ENCODE data around the gene RAB18. TPM values are rescaled to one million over a fixed set of nuclear protein-coding genes. Genes with fewer than 3 reads are reported as not detected.
A peak's percentile ranks its signal among the peaks of the same experiment; 100 is the strongest.
"Not testable (repeated sequence)": the region's sequence is repeated elsewhere in the genome, so short reads cannot be mapped to it uniquely, and the experiment has no call there.

The RAB18 gene
- total RNA-seq, 1 donor from 2014 or later = 132 TPM

GRCh38 chr10:27547047-27547446 is 42.9 kb downstream of the RAB18 start:
- no peak for DNase-seq (ENCODE audit: low read depth)

- no peak for DNase-seq (ENCODE audit: low read depth)
These were observed 43.4 kb downstream of the RAB18 start for GRCh38 chr10:27547482-27547881.

DNA sequence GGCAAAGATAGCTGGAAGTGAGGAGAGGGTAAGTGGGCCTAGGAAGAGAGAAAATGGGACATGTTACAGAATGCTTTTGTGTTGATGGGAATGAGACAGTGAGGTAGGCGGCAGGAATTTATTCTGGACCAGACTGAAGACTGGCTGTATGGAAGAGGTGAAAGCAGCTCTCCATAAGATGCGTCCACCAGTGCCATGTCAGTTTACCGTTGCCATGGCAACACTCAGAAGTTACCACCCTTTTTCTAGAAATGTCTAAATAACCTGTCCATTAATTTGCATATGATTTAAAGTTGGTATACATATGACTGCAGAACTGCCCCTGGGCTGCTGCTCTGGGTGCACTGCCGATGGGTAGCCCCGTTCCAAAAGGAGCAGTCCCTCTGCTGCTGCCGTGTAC is 46.7 kb downstream of the RAB18 start:
- DNase-seq (ENCODE audit: low read depth) = no peak

DNA sequence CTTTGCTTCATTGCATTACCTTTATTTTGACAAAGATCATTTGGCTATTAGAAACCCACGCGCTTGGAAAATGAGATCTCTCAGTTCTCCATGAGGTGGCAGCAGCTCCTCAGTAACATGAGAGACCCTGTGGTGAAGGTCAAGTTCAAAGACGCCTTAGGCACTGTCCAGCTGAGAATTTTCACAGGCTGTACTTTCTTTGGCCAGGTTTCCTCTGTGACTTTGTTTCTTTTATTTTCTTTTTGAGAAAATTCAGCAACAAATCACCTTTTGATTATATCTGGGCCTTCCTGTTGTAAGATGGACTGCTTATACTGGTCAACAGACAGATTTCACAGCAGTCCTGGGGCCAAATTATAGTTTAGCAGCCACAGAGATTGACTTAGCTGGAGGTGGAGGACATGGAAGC is 54.5 kb downstream of the RAB18 start:
- peak; percentile 58 for DNase-seq (ENCODE audit: low read depth)

DNA sequence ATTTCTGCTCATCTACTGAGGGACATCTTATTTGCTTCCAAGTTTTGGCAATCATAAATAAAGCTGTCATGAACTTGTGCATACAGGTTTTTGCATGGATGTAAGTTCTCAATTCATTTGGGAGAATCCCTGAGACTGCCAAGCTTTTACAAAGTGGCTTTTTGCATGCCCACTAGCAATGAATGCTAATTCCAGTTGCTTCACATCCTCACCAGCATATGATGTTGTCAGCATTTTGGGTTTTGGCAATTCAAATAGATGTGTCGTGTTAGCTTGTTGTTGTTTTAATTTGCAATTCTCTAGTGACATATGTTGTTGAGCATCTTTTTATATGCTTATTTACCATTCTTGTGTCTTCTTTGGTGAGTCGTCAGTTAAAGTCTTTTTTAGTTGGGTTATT is 57.2 kb downstream of the RAB18 start:
- DNase-seq (ENCODE audit: low read depth) = no peak

DNA sequence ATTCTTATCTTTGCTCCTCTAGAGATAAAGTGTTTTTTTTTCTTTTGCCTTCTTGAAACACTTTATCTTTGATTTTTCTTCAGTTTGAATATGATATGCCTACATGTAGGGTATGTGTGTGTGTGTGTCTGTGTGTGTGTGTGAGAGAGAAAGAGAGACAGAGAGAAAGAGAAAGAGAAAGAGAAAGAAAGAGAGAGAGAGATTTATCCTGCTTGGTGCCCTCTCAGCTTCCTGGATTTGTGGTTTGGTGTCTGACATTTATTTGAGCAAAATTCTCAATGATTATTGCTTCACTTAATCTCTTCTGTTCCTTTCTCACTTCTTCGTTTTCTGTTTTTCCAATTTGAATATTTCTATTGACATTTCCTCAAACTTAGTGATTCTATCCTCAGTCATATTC is 60.3 kb downstream of the RAB18 start:
- DNase-seq (ENCODE audit: low read depth) = no peak

- no peak for DNase-seq (ENCODE audit: low read depth)
These were observed 60.8 kb downstream of the RAB18 start for GRCh38 chr10:27564880-27565279.

DNA sequence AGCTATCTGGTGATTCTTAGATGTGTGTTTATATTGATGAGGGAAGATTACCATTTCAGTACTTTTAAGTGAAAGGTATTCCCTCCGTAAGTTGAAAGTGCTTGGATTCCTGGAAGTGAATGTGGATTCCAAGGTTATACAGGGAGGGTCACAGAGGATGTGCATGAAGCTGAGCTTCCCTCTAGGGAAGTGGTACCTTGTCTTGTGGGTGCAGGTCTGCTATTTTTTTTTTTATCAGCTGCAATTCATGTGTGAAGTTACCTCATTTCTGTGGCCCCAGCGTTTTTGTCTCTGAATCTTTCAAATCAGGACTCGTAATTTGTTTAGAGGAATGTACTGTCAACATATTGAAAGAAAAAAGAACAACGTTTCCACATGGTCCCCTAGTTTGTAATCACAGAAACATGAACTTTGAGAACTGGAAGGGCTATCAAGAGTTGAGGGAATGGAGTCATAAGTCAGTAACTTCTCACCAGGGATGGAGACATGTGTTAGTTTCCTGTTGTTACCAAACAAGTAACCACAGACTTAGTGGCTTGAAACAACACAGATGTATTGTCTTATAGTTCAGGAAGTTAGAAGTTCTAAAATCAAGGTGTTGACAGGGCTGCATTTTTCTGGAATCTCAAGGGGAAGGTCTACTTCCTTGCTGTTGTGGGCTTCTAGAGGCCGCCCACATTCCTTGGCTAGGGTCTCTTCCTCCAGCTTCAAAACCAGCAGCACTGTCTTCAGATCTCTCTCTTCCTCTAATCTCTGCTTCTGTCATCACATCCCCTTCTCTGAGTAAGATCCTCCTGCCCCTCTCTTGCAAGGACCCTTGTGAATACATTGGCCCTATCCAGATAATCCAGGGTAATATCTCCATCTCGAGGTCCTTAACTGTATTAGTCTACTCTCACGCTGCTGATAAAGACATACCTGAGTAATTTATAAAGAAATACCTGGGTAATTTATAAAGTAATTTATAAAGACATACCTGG is 64.4 kb downstream of the RAB18 start:
- DNase-seq (ENCODE audit: low read depth) = peak; percentile 20

GRCh38 chr10:27569946-27570345 is 65.8 kb downstream of the RAB18 start:
- DNase-seq (ENCODE audit: low read depth) = no peak

DNA sequence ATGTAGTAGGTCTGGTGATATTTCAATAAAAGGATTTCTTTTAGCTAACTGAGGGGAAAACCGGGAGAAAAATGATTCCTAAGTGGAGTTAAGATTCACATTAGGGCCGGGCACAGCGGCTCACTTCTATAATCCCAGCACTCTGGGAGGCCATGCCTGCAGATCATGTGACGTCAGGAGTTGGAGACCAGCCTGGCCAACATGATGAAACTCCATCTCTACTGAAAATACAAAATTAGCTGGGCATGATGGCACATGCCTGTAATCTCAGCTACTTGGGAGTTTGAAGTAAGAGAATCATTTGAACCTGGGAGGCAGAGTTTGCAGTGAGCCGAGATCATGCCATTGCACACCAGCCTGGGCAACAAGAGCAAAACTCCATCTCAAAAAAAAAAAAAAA is 72.9 kb downstream of the RAB18 start:
- DNase-seq (ENCODE audit: low read depth) = not testable (repeated sequence)

DNA sequence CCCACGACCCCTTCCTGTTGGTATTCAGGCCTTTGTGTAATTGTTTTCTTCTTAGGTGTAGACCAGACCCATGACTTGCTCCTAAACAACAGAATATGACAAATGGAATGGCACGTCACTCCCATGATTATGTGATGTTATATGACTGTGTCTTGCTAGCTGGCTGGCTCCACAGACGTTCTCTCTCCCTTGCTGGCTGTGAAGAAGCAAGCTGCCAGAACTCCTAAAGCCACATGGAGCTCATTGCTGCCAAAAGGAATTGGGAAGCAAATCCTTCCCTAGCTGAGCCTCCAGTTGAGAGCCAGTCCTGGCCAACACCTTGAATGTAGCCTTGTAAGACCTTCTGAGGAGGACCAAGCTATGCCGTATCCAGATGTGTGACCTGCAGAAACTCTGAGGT is 74.2 kb downstream of the RAB18 start:
- no peak for DNase-seq (ENCODE audit: low read depth)

DNA sequence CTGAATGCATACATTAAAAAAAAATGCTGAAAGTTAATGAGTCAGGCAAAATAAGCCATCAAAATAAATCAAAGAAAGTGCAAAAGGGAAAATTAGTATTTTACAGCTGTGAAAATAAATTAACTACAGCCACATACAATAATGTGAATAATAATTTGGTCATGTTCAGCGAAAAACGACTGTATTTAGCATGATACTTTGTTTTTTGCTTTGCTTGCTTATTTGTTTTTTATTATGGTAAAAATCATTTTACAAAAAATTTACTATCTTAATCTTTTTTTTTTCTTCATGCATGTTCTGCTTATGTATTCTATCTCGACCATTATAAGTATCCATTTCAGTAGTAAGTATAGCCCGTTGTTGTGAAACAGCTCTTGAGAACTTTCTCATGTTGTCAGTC is 77.1 kb downstream of the RAB18 start:
- no peak for DNase-seq (ENCODE audit: low read depth)

GRCh38 chr10:27584302-27584701 is 80.2 kb downstream of the RAB18 start:
- DNase-seq (ENCODE audit: low read depth) = no peak

Other genes with a start within 250 kb of the RAB18 start
- gene MKX, start 241.5 kb downstream of the RAB18 start, total RNA-seq = 0.25 TPM in 1 of 2 replicates, not detected in the other